Omental fat pad (tissue), 4 donors: ENCODE data around the gene ZBTB43. TPM values are rescaled to one million over a fixed set of nuclear protein-coding genes. Genes with fewer than 3 reads are reported as not detected.
"Not testable (repeated sequence)": the region's sequence is repeated elsewhere in the genome, so short reads cannot be mapped to it uniquely, and the experiment has no call there.

Source experiments
- ATAC-seq: fragments of 150-250 bp; one replicate; pipeline ENCODE4 v1.9.1; 2016; ENCODE audit warnings: mild to moderate bottlenecking, moderate library complexity; ENCODE audit not compliant: low FRiP score
- DNase-seq: peaks from one replicate; pipeline ENCODE4 v3.0.0-alpha.2; 2019; ENCODE audit warnings: low spot score
- total RNA-seq, 4 donors: library from RNA; depleted of rRNA; stranded (reverse); fragments of >200 nt; gene quantifications; one replicate each; pipeline ENCODE4 v1.1.0, GENCODE V29; 2016
- TF ChIP-seq, protein P1 (sequence below), 3 donors: fragments of 450-650 bp; IDR thresholded peaks; one replicate each; pipeline ENCODE4 v1.5.1; 2016 to 2017; ENCODE audit warnings: antibody characterized with exemption in 3 of 3, mild to moderate bottlenecking in 3 of 3, moderate library complexity in 2 of 3

The ZBTB43 gene
- total RNA-seq, 4 donors from 2014 or later = 11.2 to 28.8 (median 13.7) TPM

DNA sequence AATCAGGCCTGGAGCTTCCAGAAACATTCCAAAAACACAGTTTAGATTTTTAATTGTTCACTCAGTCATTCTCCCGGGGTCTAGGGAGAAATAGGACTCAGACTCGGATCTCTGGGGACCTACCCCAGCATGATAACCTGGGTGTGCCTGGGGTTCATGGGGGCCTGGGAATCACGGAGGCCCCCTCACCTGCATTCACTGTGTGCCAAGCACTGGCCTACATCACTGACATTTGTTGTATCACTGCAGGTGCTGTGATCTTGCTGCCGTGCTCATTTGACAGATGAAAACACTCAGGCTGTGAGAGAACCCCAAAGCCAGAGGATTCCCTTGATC, 22.8 kb upstream of the ZBTB43 start:
- ATAC-seq = no peak
- TF ChIP-seq, protein P1, sequence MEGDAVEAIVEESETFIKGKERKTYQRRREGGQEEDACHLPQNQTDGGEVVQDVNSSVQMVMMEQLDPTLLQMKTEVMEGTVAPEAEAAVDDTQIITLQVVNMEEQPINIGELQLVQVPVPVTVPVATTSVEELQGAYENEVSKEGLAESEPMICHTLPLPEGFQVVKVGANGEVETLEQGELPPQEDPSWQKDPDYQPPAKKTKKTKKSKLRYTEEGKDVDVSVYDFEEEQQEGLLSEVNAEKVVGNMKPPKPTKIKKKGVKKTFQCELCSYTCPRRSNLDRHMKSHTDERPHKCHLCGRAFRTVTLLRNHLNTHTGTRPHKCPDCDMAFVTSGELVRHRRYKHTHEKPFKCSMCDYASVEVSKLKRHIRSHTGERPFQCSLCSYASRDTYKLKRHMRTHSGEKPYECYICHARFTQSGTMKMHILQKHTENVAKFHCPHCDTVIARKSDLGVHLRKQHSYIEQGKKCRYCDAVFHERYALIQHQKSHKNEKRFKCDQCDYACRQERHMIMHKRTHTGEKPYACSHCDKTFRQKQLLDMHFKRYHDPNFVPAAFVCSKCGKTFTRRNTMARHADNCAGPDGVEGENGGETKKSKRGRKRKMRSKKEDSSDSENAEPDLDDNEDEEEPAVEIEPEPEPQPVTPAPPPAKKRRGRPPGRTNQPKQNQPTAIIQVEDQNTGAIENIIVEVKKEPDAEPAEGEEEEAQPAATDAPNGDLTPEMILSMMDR (IDR thresholded peaks at IDR 0.05) = no peak
- no peak for DNase-seq

DNA sequence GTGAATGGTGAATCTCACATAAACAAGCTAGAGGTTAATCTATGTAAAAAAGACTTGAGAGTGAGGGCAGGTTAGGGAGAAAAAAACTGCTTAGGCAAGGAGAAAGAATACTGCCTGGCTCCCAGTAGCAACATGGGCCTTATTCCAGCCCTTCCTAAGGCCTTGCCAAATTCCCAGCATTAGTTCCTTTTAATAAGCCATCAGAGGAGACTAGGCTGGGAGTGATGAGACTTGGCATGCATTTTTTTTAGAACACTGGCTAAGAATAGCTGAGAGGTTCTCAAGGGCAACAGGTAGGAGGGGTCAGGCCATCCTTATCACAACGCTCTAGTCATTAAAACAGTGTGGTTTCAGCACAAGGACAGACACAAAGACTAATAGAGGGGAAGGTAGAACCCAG, 20.9 kb upstream of the ZBTB43 start:
- DNase-seq (no peak), ATAC-seq (no peak)
- TF ChIP-seq, protein P1 (IDR thresholded peaks at IDR 0.05) = no peak

GRCh38 chr9:126784401-126784800, 20.4 kb upstream of the ZBTB43 start:
- no peak for ATAC-seq
- no peak for DNase-seq
- TF ChIP-seq, protein P1 (IDR thresholded peaks at IDR 0.05) = no peak

- ATAC-seq, DNase-seq: not testable (repeated sequence)
Observed at GRCh38 chr9:126784841-126785240, 20.0 kb upstream of the ZBTB43 start.

DNA sequence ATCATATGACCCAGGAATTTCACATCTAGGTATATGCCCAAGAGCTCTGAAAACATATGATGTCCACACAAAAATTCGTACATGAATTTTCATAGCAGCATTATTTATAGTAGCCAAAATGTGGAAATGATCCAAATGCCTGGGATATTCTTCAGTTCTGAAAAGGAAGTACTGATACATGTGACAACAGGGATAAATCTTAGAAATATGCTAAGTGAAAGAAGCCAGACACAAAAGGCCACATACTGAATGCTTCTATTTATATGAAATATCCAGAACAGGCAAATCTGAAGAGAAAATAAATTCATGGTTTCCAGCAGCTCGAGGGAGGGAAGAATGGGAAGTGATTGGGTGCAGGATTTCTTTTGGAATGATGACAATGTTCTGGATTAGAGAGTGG, 16.8 kb upstream of the ZBTB43 start:
- ATAC-seq (no peak), DNase-seq (no peak)
- TF ChIP-seq, protein P1 (IDR thresholded peaks at IDR 0.05) = no peak

DNA sequence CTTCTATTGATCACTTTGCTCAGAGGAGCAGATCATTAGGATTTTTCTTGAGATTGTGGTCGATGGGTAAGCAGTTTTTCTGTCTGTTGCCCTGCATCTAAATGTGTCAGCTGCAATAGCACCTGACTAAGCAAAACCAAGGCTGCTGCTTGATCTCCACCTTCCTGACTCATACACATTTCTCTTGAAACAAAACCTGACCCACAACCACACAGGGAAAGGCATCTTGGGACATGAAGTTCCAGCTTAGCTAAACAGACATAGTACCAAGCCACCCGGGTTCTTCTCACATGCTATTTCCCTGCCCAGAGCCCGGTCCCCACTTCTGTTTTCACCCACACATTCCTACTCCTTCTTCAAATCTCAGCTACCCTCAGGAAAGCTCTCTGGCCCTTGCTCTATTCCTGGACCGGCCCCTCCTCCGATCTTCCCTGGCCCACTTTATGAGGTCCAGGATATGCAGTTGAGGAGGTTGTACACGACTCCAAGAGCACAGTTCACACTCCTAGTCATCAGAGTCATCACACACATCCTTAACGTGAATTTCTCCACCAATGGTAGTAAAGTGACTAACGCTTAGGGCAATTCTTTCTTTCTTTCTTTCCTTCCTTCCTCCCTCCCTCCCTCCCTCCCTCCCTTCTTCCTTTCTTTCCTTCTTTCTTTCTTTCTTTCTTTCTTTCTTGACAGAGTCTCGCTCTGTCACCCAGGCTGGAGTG, 16.0 kb upstream of the ZBTB43 start:
- ATAC-seq (no peak), DNase-seq (no peak)
- TF ChIP-seq, protein P1 (IDR thresholded peaks at IDR 0.05) = no peak

DNA sequence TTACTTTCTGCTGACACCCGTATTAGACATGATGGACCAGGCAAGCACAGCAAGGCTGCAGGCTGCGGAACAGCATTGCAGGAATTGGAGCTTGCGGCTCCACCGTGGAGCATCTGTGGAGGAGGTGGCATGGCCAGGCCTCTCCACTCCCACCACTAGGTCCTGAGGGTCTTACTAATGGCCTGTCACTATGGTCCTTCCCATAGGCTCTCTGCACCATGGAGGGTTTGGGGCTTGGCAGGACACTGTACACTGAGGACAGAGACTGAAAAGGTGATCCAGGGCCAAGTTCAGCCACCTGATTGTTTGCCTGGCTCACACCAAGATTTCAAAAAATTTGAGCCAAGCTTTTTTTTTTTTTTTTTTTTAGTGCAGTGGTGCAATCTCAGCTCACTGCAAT, 14.3 kb upstream of the ZBTB43 start:
- TF ChIP-seq, protein P1 (IDR thresholded peaks at IDR 0.05) = no peak
- no peak for ATAC-seq
- DNase-seq = no peak
